WTC11 (cell line): ENCODE measurements around the gene GRP.

Experiments used
- CREB1 ChIP-seq: sonication (generic); formaldehyde crosslinking; IDR thresholded peaks from 2 replicates; pipeline ENCODE4 v1.8.0; 2023; ENCODE audit warnings: mild to moderate bottlenecking, missing genetic modification reagents
- ESRRA ChIP-seq: sonication (generic); formaldehyde crosslinking; IDR thresholded peaks from 2 replicates; pipeline ENCODE4 v1.8.1; 2022; ENCODE audit warnings: mild to moderate bottlenecking, missing genetic modification reagents, borderline replicate concordance
- KAT7 ChIP-seq: sonication (generic); formaldehyde crosslinking; IDR thresholded peaks from 2 replicates; pipeline ENCODE4 v1.8.1; 2023; ENCODE audit warnings: missing genetic modification reagents, mild to moderate bottlenecking, borderline replicate concordance
- TF ChIP-seq, protein P1 (sequence below): fragments of 200-600 bp; IDR thresholded peaks from 2 replicates; pipeline ENCODE4 v1.8.0; 2022; ENCODE audit warnings: antibody characterized with exemption
- TF ChIP-seq, protein P2 (sequence below): sonication (generic); formaldehyde crosslinking; IDR thresholded peaks from 2 replicates; pipeline ENCODE4 v1.8.0; 2023; ENCODE audit warnings: mild to moderate bottlenecking, missing genetic modification reagents
- TF ChIP-seq, protein P3 (sequence below): sonication (generic); formaldehyde crosslinking; IDR thresholded peaks from 2 replicates; pipeline ENCODE4 v1.8.1; 2023; ENCODE audit warnings: mild to moderate bottlenecking, missing genetic modification reagents, moderate library complexity

GRCh38 chr18:59273759-59274532 lies 54.0 kb downstream of the GRP start:
- no peak for TF ChIP-seq ESRRA (CRISPR knock-in tag)
- TF ChIP-seq, protein P1, sequence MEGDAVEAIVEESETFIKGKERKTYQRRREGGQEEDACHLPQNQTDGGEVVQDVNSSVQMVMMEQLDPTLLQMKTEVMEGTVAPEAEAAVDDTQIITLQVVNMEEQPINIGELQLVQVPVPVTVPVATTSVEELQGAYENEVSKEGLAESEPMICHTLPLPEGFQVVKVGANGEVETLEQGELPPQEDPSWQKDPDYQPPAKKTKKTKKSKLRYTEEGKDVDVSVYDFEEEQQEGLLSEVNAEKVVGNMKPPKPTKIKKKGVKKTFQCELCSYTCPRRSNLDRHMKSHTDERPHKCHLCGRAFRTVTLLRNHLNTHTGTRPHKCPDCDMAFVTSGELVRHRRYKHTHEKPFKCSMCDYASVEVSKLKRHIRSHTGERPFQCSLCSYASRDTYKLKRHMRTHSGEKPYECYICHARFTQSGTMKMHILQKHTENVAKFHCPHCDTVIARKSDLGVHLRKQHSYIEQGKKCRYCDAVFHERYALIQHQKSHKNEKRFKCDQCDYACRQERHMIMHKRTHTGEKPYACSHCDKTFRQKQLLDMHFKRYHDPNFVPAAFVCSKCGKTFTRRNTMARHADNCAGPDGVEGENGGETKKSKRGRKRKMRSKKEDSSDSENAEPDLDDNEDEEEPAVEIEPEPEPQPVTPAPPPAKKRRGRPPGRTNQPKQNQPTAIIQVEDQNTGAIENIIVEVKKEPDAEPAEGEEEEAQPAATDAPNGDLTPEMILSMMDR: no peak
- TF ChIP-seq KAT7 (CRISPR knock-in tag): no peak; the same call in 1 of the 2 replicates
- no peak for TF ChIP-seq CREB1
- TF ChIP-seq, protein P2, sequence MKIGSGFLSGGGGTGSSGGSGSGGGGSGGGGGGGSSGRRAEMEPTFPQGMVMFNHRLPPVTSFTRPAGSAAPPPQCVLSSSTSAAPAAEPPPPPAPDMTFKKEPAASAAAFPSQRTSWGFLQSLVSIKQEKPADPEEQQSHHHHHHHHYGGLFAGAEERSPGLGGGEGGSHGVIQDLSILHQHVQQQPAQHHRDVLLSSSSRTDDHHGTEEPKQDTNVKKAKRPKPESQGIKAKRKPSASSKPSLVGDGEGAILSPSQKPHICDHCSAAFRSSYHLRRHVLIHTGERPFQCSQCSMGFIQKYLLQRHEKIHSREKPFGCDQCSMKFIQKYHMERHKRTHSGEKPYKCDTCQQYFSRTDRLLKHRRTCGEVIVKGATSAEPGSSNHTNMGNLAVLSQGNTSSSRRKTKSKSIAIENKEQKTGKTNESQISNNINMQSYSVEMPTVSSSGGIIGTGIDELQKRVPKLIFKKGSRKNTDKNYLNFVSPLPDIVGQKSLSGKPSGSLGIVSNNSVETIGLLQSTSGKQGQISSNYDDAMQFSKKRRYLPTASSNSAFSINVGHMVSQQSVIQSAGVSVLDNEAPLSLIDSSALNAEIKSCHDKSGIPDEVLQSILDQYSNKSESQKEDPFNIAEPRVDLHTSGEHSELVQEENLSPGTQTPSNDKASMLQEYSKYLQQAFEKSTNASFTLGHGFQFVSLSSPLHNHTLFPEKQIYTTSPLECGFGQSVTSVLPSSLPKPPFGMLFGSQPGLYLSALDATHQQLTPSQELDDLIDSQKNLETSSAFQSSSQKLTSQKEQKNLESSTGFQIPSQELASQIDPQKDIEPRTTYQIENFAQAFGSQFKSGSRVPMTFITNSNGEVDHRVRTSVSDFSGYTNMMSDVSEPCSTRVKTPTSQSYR (CRISPR knock-in tag): no peak
- TF ChIP-seq, protein P3, sequence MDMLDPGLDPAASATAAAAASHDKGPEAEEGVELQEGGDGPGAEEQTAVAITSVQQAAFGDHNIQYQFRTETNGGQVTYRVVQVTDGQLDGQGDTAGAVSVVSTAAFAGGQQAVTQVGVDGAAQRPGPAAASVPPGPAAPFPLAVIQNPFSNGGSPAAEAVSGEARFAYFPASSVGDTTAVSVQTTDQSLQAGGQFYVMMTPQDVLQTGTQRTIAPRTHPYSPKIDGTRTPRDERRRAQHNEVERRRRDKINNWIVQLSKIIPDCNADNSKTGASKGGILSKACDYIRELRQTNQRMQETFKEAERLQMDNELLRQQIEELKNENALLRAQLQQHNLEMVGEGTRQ (CRISPR knock-in tag): no peak
